Hypothalamus (tissue), 51 donors: ENCODE data around the gene YJEFN3.

ENCODE experiments used
- DNase-seq, 51 donors: peaks; one replicate each; lab custom pipeline; 2025; lab: John Stamatoyannopoulos, UW

The YJEFN3 gene

DNA sequence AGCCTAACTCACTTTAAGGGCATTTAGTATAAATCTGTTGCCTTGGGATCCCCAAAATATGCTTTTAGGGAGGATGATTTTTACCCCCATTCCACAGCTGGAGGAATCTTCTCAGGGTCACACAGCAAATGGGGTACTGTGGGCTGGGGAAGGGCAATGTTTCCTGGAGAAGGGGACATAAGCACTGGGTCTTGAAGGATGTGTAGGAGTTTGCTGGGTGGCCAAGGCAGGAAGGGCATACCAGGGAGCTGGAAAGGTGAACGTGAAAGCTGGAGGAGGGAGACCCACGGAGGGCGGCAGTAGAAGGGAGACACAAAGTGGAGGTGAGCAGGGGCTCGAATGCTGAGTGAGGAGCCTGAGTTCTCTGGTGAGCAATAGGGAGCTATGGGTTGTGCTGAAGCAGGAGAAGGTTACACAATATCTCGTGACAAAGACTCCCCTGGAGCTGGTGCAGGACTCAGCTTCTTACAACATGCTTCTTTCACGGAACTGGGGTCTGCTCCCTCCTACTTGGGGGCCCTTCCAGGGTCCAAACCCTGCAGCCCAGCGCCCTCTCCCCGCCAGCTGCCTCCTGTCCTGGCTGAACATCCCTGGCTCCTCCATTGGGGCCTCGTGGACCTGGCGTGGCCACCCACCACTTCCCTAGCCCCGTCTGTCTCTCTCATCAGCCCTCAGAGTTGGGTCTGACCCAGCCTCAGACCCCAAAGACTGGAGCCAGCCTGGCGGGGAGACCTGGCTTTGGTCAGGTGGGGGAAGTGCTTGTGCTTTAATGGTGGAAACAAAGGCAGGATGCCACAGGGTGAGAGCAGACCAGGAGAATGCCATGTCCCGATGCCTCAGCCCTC, 20.4 kb downstream of the YJEFN3 start:
- no peak for DNase-seq

DNA sequence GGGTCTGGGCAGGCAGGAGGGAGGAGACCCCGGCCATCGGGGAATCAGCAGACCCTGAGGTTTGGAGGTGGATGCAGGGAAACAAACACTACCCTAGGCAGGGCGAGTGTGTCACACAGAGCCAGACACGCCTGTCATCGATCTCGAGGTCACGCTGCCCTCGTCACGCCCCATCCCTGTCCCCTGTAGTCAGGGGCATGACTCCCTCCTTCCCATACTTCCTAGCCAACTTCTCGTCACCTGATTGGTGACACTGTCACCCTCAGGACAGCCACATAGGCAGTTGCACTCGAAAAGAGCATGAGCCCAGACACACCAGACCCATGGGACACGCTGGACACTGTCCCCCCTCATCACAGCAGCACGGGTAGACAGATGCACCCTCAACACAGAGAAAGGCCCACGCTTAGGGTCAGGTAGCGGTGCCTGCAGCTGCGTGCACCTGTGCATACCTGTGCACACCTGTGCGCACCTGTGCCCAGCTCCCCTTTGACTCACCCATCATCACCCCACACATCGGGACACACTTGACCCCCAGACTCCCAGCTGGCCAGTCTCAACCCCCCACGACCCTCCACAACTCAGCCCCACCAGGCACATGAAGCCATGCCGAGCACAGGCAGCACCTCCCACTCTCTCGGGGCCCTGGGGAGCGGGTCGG, 21.2 kb downstream of the YJEFN3 start:
- no peak for DNase-seq

DNA sequence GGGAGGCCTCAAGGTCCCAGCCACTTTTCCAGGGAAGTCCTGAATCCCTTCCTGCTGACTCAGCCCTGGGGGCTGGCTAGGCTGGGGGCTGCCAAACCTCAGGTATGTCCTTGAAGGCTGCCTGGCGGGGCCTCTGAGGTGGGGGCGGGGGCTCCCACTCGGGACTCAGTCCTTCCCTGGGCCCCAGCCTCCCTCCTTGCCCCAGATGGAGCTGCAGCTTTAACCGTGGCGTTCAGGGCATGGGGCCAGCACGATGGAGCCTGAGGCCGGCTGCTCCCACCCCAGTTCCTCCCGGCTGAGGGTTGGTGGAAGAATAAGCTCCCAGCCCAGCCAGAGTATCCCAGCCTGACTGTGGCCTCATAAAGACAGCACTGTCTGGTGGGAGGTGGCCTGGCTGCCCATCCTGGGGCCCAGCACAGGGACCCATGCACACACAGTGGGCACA, 21.8 kb downstream of the YJEFN3 start:
- DNase-seq = no peak

DNA sequence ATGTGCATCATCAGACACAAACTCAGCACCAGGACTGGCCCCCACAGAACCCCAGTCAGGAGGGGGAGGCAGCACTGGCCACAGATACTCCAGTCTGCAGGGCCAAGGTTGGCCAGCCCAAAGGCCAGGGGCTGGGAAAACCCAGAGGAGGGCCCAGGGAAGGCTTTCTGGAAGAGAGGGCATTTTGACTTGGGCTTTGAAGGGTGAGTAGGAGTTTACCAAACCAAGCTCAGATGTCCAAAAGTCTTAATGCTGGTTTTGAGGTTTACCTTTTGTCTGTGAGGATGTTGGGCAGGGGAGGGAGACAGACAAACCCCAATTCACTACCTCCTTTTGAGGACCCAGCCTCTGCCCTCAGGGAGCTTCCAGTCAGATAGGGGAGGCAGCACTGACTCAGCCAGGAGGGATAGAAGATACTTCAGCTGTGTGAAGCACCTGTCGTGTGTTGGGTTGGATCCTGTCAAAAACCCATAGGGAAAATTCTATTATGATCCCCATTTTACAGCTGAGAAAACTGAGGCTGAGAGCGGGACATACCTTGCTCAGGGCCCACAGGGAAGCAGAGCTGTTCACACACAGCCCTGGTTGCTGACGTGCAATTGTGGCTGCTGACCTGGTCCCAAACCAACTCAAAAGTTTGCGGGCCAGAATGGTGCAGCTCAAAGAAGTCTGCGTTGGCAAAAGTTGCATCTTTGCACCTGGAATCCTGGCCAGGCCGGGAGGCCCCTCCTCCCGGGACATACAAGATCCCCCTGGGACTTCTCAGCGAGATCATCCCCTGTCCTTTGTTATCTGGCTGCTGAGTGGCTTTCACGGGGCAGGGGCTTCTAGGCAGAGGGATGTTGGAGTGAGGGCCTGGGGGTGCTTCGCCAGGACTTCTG, 22.5 kb downstream of the YJEFN3 start:
- DNase-seq = no peak

DNA sequence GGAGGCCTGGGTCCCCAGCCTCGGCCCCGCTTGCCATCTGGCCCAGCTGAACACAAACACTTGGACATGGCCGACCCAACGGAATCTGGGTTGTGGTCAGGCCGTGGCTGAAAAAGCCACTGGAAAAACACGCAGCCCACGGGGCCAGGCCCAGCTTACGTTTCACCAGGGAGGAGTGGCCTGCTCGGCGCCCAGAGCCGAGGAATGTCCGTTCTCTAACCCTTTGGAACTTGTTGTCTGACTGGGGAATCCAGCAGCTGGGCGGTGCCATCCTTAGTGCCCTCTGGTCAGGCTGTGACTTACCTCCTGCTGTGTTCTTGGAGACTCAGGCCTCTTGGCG, 23.1 kb downstream of the YJEFN3 start:
- no peak for DNase-seq

DNA sequence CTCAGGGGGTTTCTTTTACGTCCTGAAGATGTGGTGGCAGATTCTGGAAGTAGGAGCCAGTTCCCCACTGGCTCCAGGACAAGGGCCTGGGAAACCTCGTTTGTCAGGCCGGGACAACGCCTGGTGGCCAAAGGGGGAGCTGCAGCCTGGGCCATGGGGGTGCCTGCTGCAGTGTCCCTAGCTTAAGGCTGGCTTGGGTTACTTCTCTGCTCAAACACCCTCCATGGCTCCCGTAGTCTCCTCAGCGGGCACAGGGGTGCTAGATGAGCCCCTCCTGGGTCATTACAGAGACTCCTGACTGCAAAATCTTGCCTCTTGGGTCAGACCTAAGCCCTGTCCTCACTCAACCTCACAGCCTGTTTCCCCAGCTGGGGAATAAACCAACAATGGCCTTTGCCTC, 24.1 kb downstream of the YJEFN3 start:
- DNase-seq = no peak

DNA sequence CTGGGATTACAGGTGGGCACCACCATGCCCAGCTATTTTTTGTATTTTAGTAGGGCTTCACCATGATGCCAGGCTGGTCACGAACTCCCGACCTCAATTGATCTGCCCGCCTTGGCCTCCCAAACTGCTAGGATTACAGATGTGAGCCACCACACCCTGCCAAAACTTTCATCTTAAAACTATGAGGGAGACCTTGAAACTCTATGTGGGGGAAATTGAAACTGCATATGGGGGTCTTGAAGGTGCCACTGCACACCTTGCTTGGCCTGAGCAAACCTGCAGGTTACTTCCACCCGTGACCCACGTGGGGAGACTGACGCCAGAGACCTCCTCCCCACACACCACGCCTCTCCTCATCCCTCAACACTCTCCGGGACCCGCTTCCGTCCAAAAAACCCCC, 25.0 kb downstream of the YJEFN3 start:
- DNase-seq = no peak

DNA sequence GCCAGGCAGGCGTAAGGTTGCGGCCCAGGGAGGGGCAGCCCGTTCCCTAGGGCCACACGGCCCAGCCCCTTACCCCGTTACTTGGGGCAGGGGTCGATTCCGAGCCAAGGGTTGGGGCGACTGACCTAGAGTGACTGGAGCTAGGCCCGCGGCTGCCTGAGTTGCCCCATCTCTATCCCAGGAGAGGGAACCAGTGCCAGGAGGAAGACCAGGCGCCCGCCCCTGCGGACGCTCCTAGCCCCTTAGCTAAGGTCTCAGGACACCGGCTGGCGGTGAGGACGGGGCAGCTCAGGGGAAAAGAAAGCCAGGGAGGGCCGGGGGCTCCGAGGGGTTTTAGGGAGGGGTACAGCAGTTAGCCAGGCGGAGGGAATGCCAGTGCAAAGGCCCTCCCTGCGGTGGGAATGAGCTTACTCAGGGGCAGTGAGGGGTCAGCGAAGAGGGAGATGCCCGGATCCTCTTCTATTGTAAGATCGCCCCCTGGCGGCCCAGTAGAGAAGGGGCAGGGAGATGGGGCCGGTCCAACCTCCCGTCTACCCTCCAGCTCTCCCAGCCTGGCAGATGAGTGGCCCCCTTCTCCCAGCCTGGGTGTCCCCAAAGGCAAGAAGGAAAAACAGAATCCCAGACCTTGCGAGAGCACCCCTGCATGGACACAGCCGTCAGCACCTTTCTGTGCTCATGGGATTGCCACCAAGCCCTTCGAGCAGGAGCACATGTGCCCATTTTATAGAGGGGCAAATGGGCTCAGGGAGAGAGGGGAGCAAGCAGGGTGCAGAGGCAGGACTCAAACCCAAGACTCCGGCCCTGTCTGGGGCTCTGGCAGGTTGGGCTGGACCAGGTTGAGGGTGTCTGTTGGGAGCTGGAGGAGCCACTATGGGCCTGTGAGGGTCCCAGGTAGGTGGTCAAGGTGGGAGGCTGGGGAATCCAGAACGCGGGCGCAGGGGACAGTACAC, 25.6 kb downstream of the YJEFN3 start:
- peak in 6 of 51 donors; percentile 0 to 31 (median 15) for DNase-seq

DNA sequence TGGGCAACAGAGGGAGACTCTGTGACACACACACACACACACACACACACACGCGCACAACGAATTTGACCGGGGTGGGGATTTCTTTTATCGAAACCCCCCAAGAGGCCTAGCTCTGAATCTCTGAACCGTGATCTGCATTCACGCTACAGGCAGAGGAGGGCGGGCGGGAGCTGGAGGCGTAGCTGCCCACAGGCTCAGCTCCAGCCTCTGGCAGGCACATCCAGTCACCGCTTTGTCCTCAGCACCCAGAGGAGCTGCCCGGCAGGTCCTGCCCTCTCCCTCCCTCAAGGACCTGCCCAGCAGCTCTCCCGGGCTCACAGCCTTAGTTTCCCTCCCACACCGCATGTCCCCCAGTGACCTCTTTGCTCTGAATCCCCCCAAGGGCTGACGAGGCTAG, 29.3 kb downstream of the YJEFN3 start:
- no peak for DNase-seq

DNA sequence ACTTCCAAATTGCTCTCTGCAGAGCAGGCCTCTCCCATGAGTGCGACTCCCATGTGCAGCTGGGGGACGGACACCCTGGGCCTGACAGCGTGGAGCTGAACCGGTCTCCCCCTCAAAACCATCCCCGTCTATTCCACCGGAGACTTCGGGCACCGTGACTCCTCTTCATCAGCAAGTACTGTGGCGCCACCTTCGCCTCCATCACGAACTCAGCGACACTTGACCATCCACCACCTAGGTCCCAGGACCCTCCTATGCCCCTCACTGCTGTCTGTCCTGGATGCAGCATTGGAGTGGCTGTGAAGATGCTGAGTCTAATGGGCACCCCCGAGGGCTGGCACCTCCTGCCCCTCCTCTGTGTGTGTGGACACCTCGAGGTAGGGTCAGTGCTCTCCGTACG, 29.9 kb downstream of the YJEFN3 start:
- DNase-seq = no peak

DNA sequence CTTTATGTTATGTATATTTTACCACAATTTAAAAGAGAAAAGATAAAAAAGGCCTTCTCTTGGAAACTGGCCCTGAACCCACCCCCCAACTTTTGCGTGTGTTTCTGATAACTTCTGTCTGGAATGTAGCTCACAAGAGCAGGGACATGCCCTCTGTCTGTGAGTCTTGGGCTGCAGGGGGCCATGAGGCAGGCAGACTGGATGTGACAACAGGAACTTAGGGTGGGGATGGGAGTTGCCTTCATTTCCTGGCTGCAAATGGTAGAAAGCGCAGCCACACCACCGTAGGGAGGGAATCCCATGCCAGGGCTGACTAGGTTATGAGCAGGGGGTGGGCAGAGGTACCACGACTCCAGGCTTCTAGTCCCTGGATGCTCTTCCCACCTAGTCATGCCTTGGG, 31.2 kb downstream of the YJEFN3 start:
- DNase-seq = no peak

DNA sequence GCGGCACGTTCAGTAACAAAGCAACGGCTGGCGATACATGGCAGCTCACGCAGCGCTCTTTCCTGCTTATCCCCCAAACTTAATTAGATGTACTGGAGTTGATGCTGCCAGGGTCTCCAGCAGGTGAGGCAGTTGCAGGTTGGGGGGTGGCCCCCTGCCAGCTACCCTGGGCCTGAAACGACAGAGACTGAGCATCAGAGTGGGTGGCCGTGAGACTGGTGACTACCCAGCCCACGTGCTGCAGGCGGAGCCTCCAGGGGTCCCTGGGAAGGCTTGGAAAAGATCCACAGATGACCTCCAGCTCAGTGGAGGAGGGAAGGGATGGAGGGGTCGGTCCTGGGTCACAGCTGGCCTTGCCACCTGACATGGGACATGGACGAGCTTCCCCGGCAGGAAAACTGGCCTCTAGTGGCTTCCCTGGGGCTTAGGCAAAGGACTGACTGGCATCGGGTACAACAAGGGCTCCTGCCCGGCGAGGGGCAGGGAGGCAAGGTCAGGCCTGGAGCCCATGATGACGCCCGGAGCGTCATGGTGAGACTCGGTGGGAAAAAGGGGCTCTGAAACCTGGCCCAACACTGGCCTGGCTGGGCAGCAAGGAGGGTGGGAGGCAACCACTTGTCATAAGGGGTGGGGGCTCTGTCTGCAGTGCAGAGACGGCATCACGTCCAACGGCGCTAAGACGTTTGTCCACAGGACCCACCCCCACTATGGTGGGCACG, 33.4 kb downstream of the YJEFN3 start:
- DNase-seq = no peak

DNA sequence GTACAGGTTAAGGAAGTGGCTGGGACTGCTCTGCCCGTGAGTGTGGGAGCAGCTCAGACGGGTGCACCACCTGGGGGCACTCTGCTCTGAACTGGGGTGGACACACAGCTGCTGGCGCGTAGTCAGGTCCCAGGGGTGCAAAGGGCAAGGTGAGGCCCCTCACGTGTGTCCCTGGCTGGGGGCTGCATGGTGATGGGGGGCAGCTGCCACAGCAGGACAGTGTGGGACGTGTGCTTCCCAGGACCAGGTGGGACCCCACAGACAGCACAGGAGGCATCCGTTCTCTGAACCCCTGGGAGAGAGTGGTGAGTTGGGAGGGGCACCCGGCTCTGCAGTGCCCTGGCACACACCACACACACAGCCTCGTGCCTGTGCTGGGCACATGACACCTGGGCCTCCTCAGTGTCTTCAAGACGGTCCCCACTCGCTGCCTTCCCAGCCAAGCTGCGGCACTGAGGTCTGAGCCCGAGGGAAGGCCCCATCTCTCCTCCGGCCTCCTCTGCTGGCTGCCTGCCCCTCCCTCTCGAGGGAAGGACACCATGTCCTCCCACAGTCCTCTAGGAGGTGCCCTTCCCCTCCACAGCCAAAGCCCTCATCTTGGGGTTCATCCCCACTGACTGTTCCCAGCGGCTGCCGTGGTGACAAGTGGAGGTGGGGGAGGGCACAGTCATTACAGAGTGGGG, 34.1 kb downstream of the YJEFN3 start:
- no peak for DNase-seq

DNA sequence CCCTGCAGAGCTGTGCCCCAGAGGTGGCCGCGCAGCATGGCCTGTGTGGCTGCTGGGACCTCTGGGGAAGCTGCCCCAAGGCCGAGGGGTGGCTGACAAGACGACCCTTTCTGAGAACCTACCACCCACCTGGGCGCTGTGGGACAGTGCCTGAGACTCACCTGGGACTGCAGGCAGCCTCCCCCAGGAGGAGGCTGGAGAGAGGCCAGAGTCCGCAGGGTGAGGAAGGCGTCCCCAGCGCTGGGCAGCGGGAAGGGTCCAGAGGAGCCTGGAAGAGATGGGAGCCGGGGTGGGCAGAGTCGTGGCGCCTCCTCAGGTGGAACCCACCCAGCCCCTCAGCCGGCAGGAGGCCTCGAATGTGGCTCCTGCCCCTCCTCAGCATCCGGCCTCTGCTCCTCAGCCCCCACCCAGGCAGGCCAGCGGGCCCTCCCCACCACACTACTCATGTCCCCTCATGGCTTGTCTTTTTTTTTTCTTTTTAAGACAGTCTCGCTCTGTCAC, 34.7 kb downstream of the YJEFN3 start:
- no peak for DNase-seq

DNA sequence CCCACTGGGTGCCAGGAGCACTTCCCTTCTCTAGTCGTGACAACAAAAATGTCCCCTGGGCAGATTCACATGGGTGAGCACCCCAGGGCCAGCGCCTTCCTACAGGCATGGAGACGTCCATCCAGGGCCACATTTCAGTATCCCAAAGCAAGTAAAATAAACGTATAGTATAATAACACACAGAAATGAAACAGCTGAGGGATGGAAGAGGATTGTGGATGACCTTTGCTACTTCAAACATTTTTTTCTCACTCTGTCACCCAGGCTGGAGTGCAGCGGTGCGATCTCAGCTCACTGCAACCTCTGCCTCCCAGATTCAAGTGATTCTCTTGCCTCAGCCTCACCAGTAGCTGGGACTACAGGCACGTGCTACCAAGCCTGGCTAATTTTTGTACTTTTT, 37.6 kb downstream of the YJEFN3 start:
- no peak for DNase-seq

DNA sequence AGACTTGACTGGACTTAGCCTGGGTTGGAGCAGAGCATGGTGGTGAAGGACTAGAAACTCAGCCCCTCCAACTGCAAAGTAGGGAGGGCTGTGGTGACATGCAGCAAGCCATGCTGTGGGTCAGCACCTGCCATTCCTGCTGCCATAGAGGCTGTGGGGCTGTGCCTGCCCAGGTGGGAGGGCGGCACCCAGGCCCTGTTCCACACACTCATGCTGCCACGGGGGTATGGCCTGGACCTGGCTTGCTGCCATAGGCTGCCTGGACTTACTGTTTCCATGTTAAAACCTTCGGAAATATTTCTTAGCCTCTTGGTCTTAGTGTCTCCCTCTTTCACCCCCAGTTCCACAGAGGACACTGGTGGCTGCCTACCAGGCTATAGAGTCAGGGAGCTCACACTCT, 38.7 kb downstream of the YJEFN3 start:
- DNase-seq = no peak

DNA sequence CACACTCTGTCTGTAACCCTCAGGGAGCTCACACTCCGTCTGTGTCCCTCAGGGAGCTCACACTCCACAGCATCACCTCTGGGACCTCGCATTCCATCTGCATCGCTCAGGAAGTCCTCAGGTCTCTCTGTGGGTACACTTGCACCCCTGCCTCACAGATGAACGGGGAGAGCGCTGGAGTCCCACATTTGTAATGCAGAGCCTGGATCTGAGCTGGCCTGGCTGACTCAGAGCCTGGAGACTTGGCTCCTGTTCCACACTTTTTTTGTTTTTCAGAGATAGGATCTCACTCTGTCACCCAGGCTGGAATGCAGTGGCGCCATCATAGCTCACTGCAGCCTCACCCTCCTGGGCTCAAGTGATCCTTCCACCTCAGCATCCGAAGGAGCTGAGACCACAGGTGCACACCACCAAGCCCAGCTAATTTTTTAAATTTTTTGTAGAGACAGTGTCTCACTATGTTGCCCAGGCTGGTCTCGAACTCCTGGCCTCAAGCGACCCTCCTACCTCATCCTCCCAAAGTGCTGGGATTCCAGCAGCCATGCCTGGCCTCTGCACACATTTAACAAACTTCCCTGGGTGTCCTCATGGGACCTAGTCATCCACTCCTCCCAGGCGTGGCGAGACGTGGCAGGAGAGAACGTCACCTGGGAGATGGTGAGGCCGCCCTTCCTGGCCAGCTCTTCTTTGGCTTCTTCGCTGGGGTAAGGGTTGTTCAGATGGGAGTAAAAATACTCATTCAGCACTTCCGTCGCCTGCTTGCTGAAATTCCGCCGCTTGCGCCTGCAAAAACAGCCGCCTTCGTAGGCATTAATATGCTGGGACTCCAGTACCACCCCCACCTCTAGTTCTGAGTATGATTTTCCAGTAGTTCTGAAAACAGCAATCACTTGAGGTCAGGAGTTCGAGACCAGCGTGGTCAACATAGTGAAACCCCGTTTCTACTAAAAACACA, 40.4 kb downstream of the YJEFN3 start:
- DNase-seq = no peak

DNA sequence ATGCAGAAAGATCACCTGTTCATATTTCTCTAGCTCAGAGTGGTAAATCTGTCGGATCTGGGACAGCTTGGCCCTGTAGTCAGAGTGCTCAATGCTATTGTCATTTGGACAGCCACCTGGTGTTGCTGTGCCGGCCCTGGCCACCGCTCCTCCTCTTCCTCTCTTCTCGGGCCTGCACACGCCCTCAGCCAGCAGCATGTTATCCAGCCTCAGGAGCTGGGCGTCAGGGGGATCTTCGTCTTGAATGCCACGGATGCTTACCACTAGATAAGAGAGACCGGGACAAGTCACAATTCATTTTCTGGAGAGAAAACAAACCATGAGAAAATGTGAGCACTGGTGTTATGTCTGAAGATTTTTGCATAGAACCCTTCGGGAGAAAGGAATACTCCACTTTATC, 41.9 kb downstream of the YJEFN3 start:
- DNase-seq = no peak
